ENCODE results near the gene KIFAP3.
"Not testable (repeated sequence)": the region's sequence is repeated elsewhere in the genome, so short reads cannot be mapped to it uniquely, and the experiment has no call there.

KIFAP3 gene

GRCh38 chr1:169918927-169919326 is 155.6 kb downstream of the KIFAP3 start:
- no peak for DNase-seq

- DNase-seq: not testable (repeated sequence)
Measured at GRCh38 chr1:169918220-169918619, 156.3 kb downstream of the KIFAP3 start.

GRCh38 chr1:169915150-169915549 is 159.3 kb downstream of the KIFAP3 start:
- no peak for DNase-seq

GRCh38 chr1:169914531-169914930 is 160.0 kb downstream of the KIFAP3 start:
- DNase-seq: no peak

GRCh38 chr1:169909499-169909898 is 165.0 kb downstream of the KIFAP3 start:
- no peak for DNase-seq

GRCh38 chr1:169906938-169907337 is 167.6 kb downstream of the KIFAP3 start:
- DNase-seq: no peak

GRCh38 chr1:169904834-169905233 is 169.7 kb downstream of the KIFAP3 start:
- no peak for DNase-seq

GRCh38 chr1:169902751-169903150 is 171.7 kb downstream of the KIFAP3 start:
- no peak for DNase-seq

GRCh38 chr1:169901115-169901514 is 173.4 kb downstream of the KIFAP3 start:
- no peak for DNase-seq

- no peak for DNase-seq
Measured at GRCh38 chr1:169900571-169900970, 173.9 kb downstream of the KIFAP3 start.

GRCh38 chr1:169899519-169900217 is 174.8 kb downstream of the KIFAP3 start:
- no peak for DNase-seq

- no peak for DNase-seq
Measured at GRCh38 chr1:169896013-169896412, 178.5 kb downstream of the KIFAP3 start.

- no peak for DNase-seq
Measured at GRCh38 chr1:169894424-169895145, 179.9 kb downstream of the KIFAP3 start.

- DNase-seq: peak; percentile 98
Measured at GRCh38 chr1:169893645-169894423, 180.7 kb downstream of the KIFAP3 start, which contains the start of gene SCYL3. Gene SCYL3 (minus strand): TSS chr1:169893896. CDS start chr1:169888840, 5,056 bp downstream.

- DNase-seq: peak; percentile 44
Measured at GRCh38 chr1:169892927-169893644, 181.4 kb downstream of the KIFAP3 start.

GRCh38 chr1:169892176-169892926 is 182.1 kb downstream of the KIFAP3 start:
- no peak for DNase-seq

- no peak for DNase-seq
Measured at GRCh38 chr1:169891539-169891885, 183.0 kb downstream of the KIFAP3 start.

- no peak for DNase-seq
Measured at GRCh38 chr1:169890761-169891538, 183.5 kb downstream of the KIFAP3 start.

GRCh38 chr1:169889871-169890270 is 184.6 kb downstream of the KIFAP3 start:
- DNase-seq: no peak

GRCh38 chr1:169886931-169887330 is 187.6 kb downstream of the KIFAP3 start:
- no peak for DNase-seq

- no peak for DNase-seq
Measured at GRCh38 chr1:169886422-169886821, 188.1 kb downstream of the KIFAP3 start.
